C4-2B (cell line): ENCODE data around the gene TASP1.
"Not testable (repeated sequence)": the region's sequence is repeated elsewhere in the genome, so short reads cannot be mapped to it uniquely, and the experiment has no call there.

ENCODE experiments used
- ZFX ChIP-seq: fragments of 450-650 bp; IDR thresholded peaks from 2 replicates; pipeline ENCODE4 v1.6.1; 2017
- TF ChIP-seq, protein P1 (sequence below): fragments of 450-650 bp; conservative IDR thresholded peaks from 2 replicates; pipeline ENCODE4 v1.5.1; 2017; ENCODE audit warnings: mild to moderate bottlenecking

GRCh38 chr20:13616713-13617112, 22.0 kb downstream of the TASP1 start:
- TF ChIP-seq, protein P1, sequence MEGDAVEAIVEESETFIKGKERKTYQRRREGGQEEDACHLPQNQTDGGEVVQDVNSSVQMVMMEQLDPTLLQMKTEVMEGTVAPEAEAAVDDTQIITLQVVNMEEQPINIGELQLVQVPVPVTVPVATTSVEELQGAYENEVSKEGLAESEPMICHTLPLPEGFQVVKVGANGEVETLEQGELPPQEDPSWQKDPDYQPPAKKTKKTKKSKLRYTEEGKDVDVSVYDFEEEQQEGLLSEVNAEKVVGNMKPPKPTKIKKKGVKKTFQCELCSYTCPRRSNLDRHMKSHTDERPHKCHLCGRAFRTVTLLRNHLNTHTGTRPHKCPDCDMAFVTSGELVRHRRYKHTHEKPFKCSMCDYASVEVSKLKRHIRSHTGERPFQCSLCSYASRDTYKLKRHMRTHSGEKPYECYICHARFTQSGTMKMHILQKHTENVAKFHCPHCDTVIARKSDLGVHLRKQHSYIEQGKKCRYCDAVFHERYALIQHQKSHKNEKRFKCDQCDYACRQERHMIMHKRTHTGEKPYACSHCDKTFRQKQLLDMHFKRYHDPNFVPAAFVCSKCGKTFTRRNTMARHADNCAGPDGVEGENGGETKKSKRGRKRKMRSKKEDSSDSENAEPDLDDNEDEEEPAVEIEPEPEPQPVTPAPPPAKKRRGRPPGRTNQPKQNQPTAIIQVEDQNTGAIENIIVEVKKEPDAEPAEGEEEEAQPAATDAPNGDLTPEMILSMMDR = not testable (repeated sequence)
- TF ChIP-seq ZFX = not testable (repeated sequence)
